GM19025 (cell line): ENCODE data around the gene SRP54.
"Not testable (repeated sequence)": the region's sequence is repeated elsewhere in the genome, so short reads cannot be mapped to it uniquely, and the experiment has no call there.

Experiments
- ATAC-seq: cut with Tn5 transposase; IDR thresholded peaks from one replicate; pipeline ENCODE4 v1.9.1; 2021; ENCODE audit warnings: mild to moderate bottlenecking, low read depth, moderate library complexity; ENCODE audit not compliant: unreplicated experiment

The SRP54 gene

GRCh38 chr14:35046048-35046750 is 63.4 kb downstream of the SRP54 start, which contains the start of gene FAM177A1:
Gene FAM177A1 (plus strand): TSS chr14:35046272. CDS start chr14:35046464, 192 bp downstream.
- ATAC-seq = peak; percentile 97

DNA sequence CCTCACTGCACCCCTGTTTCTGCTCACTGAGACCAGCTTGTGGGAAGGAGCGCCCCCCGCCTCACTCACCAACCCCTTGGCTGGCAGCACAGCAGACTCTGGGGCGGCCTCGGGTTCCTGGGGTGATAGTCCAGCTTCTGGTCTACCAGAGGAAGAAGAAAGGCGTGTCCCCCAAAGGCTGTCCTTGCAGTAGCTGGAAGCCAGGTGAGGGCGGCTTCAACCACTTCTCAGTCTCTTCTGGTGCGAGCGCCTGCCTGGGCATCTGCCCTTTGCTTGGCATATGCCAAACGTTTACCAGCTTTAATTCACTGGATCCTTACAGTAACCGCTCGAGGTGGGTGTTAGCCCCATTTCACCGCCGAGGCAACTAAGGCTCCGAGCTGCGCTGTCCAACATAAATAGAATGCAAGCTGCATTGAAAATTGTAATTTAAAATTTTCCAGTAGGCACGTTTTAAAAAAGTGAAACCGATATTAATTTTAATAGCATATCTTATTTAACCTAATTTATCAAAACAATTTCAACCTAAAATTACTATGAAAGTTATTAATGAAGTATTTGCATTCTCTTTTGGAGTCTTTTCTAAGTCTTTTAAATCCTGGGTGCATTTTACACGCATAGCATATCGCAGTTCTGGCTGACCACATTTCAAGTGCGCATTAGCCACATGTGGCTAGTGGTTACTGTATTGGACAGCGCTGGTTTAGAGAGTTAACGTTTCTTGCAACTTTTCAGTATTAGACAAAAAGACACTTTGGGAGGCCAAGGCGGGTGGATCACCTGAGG is 64.2 kb downstream of the SRP54 start:
- ATAC-seq = peak; percentile 10

DNA sequence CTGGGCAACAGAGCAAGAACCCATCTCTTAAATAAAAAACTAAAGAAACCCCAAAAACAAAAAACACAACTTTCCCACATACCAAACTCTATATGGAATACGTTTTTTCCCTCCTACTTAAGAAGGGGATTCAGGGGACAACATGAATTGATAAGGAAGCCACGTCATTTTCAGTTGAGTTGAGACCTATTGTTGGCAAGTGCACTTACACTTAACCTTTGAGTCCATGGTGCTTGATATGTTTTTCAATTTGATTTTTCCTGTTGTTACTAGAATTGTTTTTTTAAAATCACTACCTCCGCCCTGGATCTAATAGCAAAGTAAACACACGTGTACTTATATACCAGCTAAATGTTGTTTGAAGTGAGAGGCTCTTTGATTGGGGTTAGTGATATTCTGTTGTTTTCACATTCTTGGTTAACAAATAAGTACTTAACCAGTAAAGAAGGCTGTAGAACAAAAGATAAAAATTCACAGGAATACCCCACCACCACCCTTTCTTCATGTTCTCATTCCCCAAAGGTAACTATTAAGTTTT is 65.3 kb downstream of the SRP54 start:
- no peak for ATAC-seq

- ATAC-seq = no peak
Observed at GRCh38 chr14:35050652-35051051, 67.9 kb downstream of the SRP54 start.

DNA sequence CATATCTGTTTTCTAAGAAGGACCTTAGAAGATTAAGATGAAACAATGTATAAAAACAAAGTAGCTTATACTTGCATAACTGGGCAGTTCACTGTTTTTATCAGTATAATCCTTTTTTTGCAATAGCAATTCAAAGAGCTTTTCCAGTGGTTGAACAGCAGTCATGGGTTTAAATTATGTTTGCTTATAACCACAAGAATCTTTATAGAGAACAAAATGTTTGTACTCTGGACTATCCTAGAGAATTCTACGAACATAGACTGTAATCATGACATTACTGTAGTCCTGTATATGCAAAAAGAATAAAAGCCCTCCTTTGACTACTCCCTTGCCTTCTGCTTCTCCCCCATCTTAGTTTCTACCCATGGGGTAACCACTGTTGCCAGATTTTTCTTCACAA is 69.0 kb downstream of the SRP54 start:
- ATAC-seq = no peak

DNA sequence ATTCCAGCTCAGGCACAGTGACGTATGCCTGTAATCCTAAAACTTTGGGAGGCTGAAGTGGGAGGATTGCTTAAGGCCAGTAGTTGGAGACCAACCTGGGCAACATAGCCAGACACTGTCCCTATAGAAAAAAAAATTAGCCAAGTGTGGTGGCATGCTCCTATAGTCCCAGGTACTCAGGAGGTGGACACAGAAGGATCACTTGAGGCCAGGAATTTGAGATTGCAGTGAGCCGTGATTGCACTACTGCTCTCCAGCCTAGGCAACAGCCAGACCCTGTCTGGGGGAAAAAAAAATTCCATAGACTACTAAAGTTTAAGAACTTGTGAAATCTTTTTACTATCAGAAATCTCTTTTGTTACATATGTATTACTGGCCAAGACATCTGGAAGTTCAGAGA is 69.8 kb downstream of the SRP54 start:
- no peak for ATAC-seq

GRCh38 chr14:35061113-35061791 is 78.5 kb downstream of the SRP54 start:
- ATAC-seq = not testable (repeated sequence)

DNA sequence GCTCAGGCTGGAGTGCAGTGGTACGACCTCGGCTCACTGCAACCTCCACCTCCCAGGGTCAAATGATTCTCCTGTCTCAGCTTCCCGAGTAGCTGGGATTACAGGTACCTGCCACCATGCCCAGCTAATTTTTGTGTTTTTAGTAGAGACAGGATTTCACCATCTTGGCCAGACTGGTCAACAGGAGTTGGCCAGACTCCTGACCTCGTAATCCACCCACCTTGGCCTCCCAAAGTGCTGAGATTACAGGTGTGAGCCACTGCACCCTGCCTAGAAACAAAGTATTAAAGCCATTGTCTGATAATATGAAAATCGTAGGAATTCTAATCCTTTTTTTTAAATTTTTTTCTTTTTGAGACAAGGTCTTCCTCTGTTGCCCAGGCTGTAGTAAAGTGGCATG is 82.9 kb downstream of the SRP54 start:
- not testable (repeated sequence) for ATAC-seq

- ATAC-seq = no peak
Observed at GRCh38 chr14:35068238-35069012, 85.6 kb downstream of the SRP54 start.

- no peak for ATAC-seq
Observed at GRCh38 chr14:35072226-35072625, 89.4 kb downstream of the SRP54 start.

- no peak for ATAC-seq
Observed at GRCh38 chr14:35073486-35073885, 90.7 kb downstream of the SRP54 start.

- ATAC-seq = no peak
Observed at GRCh38 chr14:35078082-35078481, 95.3 kb downstream of the SRP54 start.
